GM12873 (cell line): ENCODE results near the gene SLC37A2.

ENCODE experiments used
- CTCF ChIP-seq: IDR thresholded peaks from 2 replicates; pipeline ENCODE4 v1.5.1; 2012; ENCODE audit warnings: low read depth, mild to moderate bottlenecking, moderate library complexity, low read length, control low read depth; ENCODE audit not compliant: insufficient read depth; ENCODE audit errors: missing control alignments

Gene SLC37A2

GRCh38 chr11:125114518-125114917 lies 51.4 kb downstream of the SLC37A2 start:
- TF ChIP-seq CTCF: peak; percentile 15

- TF ChIP-seq CTCF: no peak
These were observed 54.3 kb downstream of the SLC37A2 start for GRCh38 chr11:125117429-125117828.

GRCh38 chr11:125123194-125123946 lies 60.3 kb downstream of the SLC37A2 start:
- no peak for TF ChIP-seq CTCF

GRCh38 chr11:125123947-125124617 lies 61.0 kb downstream of the SLC37A2 start:
- TF ChIP-seq CTCF: peak; percentile 51

- no peak for TF ChIP-seq CTCF
These were observed 61.5 kb downstream of the SLC37A2 start for GRCh38 chr11:125124618-125124992.

- no peak for TF ChIP-seq CTCF
These were observed 65.3 kb downstream of the SLC37A2 start for GRCh38 chr11:125128450-125128849.

GRCh38 chr11:125129316-125129993 lies 66.3 kb downstream of the SLC37A2 start:
- no peak for TF ChIP-seq CTCF
